HG03565 (cell line): ENCODE results near the gene ITGB6.

Experiments
- ATAC-seq: cut with Tn5 transposase; IDR thresholded peaks from one replicate; pipeline ENCODE4 v1.9.1; 2021; ENCODE audit warnings: mild to moderate bottlenecking, moderate library complexity; ENCODE audit not compliant: unreplicated experiment

Gene ITGB6

GRCh38 chr2:160054984-160055725 lies 144.9 kb downstream of the ITGB6 start:
- no peak for ATAC-seq

GRCh38 chr2:160053946-160054345 lies 146.1 kb downstream of the ITGB6 start:
- no peak for ATAC-seq

GRCh38 chr2:160052531-160052930 lies 147.5 kb downstream of the ITGB6 start:
- ATAC-seq: no peak

- ATAC-seq: no peak
These were observed 148.7 kb downstream of the ITGB6 start for GRCh38 chr2:160051371-160051800.

- no peak for ATAC-seq
These were observed 149.9 kb downstream of the ITGB6 start for GRCh38 chr2:160050147-160050546.
